ENCODE measurements around the gene GLOD5.

DNA sequence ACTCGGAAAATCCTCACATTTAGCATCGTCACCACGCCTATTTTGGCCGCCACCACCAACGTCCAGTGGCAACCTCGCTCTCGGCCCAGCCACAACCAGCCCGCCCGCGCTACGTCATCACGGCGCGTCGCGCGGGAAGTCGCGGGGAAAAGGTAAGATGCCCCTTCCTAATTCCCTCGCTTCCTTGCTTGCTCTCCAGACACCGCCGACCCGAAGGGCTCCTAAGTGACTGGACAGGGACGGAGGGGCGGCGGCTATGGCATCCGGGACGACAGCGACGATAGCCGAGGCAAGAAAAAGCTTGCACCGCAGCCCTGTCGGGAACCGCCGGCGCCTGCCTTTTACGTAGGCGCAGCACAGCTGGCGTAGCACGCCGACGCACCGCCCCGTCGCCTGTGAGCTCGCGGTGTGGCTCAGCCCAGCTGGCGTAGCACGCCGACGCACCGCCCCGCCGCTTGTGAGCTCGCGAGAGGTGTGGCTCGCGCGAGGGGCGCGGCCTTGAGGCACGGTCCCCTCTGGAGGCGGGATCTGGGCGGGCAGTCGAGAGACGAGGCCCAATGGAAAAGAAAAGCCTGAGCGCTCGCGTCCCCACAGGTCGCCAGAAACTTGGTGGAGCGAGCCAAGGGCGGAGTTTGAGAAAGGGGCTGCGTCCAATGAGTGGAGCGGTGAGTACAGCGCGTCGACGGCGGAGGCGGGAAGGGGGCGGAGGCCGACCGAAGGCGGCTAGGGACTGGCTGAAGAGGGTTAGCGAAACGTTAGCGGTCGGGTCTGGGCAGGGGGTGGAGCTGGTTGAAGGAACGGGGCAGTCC lies 39.9 kb downstream of the GLOD5 start, which contains the start of gene HDAC6:
- TF ChIP-seq, protein P1, sequence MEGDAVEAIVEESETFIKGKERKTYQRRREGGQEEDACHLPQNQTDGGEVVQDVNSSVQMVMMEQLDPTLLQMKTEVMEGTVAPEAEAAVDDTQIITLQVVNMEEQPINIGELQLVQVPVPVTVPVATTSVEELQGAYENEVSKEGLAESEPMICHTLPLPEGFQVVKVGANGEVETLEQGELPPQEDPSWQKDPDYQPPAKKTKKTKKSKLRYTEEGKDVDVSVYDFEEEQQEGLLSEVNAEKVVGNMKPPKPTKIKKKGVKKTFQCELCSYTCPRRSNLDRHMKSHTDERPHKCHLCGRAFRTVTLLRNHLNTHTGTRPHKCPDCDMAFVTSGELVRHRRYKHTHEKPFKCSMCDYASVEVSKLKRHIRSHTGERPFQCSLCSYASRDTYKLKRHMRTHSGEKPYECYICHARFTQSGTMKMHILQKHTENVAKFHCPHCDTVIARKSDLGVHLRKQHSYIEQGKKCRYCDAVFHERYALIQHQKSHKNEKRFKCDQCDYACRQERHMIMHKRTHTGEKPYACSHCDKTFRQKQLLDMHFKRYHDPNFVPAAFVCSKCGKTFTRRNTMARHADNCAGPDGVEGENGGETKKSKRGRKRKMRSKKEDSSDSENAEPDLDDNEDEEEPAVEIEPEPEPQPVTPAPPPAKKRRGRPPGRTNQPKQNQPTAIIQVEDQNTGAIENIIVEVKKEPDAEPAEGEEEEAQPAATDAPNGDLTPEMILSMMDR (IDR thresholded peaks at IDR 0.05): peak in 2 of 5 experiments; percentile 4 to 20
- TF ChIP-seq POLR2A (IDR thresholded peaks at IDR 0.05): peak in 1 of 2 donors; percentile 44
